ENCODE data around the gene SERPINI1. TPM values are rescaled to one million over a fixed set of nuclear protein-coding genes. Genes with fewer than 3 reads are reported as not detected.

SERPINI1 gene
- total RNA-seq, 1 experiment from 2014 or later = 6.4 TPM

DNA sequence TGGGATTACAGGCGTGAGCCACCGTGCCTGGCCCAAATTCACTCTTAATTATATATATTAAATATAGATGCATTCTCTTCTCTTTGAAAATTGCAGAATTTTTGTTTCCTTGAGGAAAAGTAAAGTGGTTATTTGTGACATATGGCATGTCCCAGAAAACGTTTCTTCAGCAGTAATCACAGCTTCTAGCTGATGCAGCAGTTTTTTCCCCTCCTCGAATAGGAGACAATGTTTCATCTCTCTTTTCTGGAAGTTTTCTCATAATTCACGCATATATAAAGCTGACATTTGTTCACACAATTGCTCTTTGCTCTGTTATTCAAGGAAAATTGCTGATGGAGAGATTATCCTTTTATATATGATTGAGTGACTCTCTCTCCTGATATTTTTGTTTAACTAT lies 99.8 kb downstream of the SERPINI1 start:
- Mint-ChIP-seq H3K27ac (no peak overlapping the region), H3K4me3 (no peak overlapping the region), H3K36me3 (no peaks in the 10 kb centered on the region), H3K4me1 (no peaks in the 10 kb centered on the region), H3K27me3 (ENCODE audit: low read depth) (no peaks in the 10 kb centered on the region), H3K9me3 (no peaks in the 10 kb centered on the region)
- ATAC-seq = no peak
- POLR2A ChIA-PET = no interaction called here
- no peak for TF ChIP-seq TEAD4 (CRISPR knock-in tag; IDR thresholded peaks at IDR 0.05)
- no peak for TF ChIP-seq EMX1 (CRISPR knock-in tag; IDR thresholded peaks at IDR 0.05)
- TF ChIP-seq, protein P1, sequence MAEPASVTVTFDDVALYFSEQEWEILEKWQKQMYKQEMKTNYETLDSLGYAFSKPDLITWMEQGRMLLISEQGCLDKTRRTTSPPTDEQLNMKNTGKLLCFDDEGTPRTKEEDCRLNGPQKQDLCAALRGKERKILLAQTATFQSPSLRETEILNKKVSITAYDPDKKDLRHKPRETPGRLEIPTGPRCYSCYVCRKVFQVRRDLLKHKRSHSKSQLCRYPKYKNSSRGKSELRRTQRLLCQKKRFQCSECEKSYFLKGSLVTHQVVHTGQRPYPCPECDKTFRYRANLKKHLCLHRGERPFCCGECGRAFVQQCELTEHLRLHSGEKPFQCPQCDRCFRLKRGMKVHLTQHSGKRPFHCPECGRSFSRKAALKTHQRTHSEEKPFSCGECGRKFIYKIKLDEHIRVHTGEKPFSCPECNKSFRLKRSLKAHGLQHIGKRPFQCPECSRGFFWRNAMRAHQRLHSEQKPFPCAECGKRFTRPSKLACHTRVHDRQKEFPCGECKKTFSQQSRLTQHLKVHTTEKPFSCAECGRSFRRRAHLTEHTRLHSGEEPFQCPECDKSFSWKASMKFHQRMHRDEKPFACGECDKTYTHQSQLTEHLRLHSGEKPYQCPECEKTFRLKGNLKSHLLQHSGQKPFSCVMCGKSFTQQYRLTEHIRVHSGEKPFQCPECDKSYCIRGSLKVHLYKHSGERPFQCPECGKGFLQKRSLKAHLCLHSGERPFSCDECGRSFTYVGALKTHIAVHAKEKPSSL (CRISPR knock-in tag; conservative IDR thresholded peaks at IDR 0.05) = no peak
- no peak for DNase-seq (ENCODE audit: low spot score)
- CTCF ChIA-PET = no interaction called here

DNA sequence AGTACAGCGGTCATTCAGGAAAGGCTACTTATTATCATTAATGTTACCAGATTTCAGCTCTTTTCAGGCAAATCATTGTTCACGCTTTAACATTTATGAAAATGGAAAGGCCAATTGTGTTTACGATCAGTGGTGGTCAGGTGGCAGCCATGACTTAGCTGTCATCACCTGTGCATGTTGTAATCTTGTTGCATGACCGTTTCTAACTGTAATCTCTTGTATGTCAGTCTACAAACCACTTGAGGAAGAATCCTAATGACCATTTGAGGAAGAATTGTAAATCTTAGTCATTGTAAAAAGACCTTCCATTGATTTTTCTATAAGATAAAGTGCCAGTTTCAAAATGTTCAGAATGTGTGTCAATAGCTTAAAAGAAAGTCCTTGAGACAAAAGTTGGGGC lies 100.4 kb downstream of the SERPINI1 start:
- ChIA-PET POLR2A (no interaction called here), CTCF (no interaction called here)
- ATAC-seq (no peak), DNase-seq (ENCODE audit: low spot score) (no peak)
- H3K4me3 Mint-ChIP-seq = no peak overlapping the region
- H3K27ac Mint-ChIP-seq = no peak overlapping the region
- no peaks in the 10 kb centered on the region for H3K9me3 Mint-ChIP-seq
- TF ChIP-seq E2F1 (CRISPR knock-in tag; IDR thresholded peaks at IDR 0.05) = no peak
- no peak for TF ChIP-seq GTF2I (CRISPR knock-in tag; conservative IDR thresholded peaks at IDR 0.05)
- TF ChIP-seq JUN (CRISPR knock-in tag; IDR thresholded peaks at IDR 0.05) = no peak
- no peaks in the 10 kb centered on the region for H3K36me3 Mint-ChIP-seq
- no peaks in the 10 kb centered on the region for H3K4me1 Mint-ChIP-seq
- H3K27me3 Mint-ChIP-seq (ENCODE audit: low read depth) = no peaks in the 10 kb centered on the region

- no peaks in the 10 kb centered on the region for H3K36me3 Mint-ChIP-seq
Observed at GRCh38 chr3:167837466-167837865, 101.9 kb downstream of the SERPINI1 start.

More at GRCh38 chr3:167837466-167837865, 101.9 kb downstream of the SERPINI1 start:
- CTCF ChIA-PET = interaction anchor here (0.9 kb wide), 1 partner anchor 45 kb away, joined by 3 read pairs; no protein-coding TSS in a partner anchor
- H3K27me3 Mint-ChIP-seq (ENCODE audit: low read depth) = no peaks in the 10 kb centered on the region
- H3K4me1 Mint-ChIP-seq = no peaks in the 10 kb centered on the region
- DNase-seq (ENCODE audit: low spot score) = no peak
- H3K27ac Mint-ChIP-seq = no peak overlapping the region
- H3K4me3 Mint-ChIP-seq = no peak overlapping the region
- no peak for TF ChIP-seq FOXP4 (CRISPR knock-in tag; IDR thresholded peaks at IDR 0.05)
- no peak for TF ChIP-seq ESRRA (CRISPR knock-in tag; IDR thresholded peaks at IDR 0.05; ENCODE audit: borderline replicate concordance)
- TF ChIP-seq NR3C1 (CRISPR knock-in tag; conservative IDR thresholded peaks at IDR 0.05; ENCODE audit: low read depth) = no peak
- TF ChIP-seq OVOL2 (CRISPR knock-in tag; IDR thresholded peaks at IDR 0.05; ENCODE audit: borderline replicate concordance) = no peak
- no peak for TF ChIP-seq GABPB1 (CRISPR knock-in tag; IDR thresholded peaks at IDR 0.05)
- no peak for TF ChIP-seq FOXJ3 (CRISPR knock-in tag; IDR thresholded peaks at IDR 0.05; ENCODE audit: borderline replicate concordance)
- no peak for TF ChIP-seq CREB1 (CRISPR knock-in tag; IDR thresholded peaks at IDR 0.05)
- no peak for TF ChIP-seq IRF1 (CRISPR knock-in tag; IDR thresholded peaks at IDR 0.05)
- no peak for TF ChIP-seq ZBTB43 (CRISPR knock-in tag; IDR thresholded peaks at IDR 0.05)
- TF ChIP-seq, protein P2, sequence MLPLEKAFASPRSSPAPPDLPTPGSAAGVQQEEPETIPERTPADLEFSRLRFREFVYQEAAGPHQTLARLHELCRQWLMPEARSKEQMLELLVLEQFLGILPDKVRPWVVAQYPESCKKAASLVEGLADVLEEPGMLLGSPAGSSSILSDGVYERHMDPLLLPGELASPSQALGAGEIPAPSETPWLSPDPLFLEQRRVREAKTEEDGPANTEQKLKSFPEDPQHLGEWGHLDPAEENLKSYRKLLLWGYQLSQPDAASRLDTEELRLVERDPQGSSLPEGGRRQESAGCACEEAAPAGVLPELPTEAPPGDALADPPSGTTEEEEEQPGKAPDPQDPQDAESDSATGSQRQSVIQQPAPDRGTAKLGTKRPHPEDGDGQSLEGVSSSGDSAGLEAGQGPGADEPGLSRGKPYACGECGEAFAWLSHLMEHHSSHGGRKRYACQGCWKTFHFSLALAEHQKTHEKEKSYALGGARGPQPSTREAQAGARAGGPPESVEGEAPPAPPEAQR (CRISPR knock-in tag; IDR thresholded peaks at IDR 0.05) = no peak
- no peak for TF ChIP-seq ZNF423 (CRISPR knock-in tag; IDR thresholded peaks at IDR 0.05)
- no peak for TF ChIP-seq HMGXB4 (CRISPR knock-in tag; IDR thresholded peaks at IDR 0.05)
- no peak for TF ChIP-seq GTF2I (CRISPR knock-in tag; conservative IDR thresholded peaks at IDR 0.05)
- TF ChIP-seq ZNF416 (CRISPR knock-in tag; IDR thresholded peaks at IDR 0.05) = no peak
- TF ChIP-seq ZBTB21 (CRISPR knock-in tag; IDR thresholded peaks at IDR 0.05; ENCODE audit: borderline replicate concordance) = no peak
- no peak for TF ChIP-seq RORB (CRISPR knock-in tag; IDR thresholded peaks at IDR 0.05)
- POLR2A ChIA-PET = no interaction called here
- H3K9me3 Mint-ChIP-seq = no peaks in the 10 kb centered on the region
- ATAC-seq = no peak
